Glomerular visceral epithelial cell (primary cell): ENCODE data around the gene CRYAB.
"Not testable (repeated sequence)": the region's sequence is repeated elsewhere in the genome, so short reads cannot be mapped to it uniquely, and the experiment has no call there.

ENCODE experiments used
- DNase-seq: peaks from one replicate; pipeline ENCODE4 v3.0.0-alpha.2; 2016; ENCODE audit errors: extremely low spot score

The CRYAB gene

GRCh38 chr11:111908639-111909305 lies 2.8 kb downstream of the CRYAB start:
- no peak for DNase-seq

- no peak for DNase-seq
Measured at GRCh38 chr11:111906680-111907079, 4.9 kb downstream of the CRYAB start.

GRCh38 chr11:111905411-111905810 lies 6.2 kb downstream of the CRYAB start:
- no peak for DNase-seq

- DNase-seq = no peak
Measured at GRCh38 chr11:111886844-111887243, 24.7 kb downstream of the CRYAB start.

DNA sequence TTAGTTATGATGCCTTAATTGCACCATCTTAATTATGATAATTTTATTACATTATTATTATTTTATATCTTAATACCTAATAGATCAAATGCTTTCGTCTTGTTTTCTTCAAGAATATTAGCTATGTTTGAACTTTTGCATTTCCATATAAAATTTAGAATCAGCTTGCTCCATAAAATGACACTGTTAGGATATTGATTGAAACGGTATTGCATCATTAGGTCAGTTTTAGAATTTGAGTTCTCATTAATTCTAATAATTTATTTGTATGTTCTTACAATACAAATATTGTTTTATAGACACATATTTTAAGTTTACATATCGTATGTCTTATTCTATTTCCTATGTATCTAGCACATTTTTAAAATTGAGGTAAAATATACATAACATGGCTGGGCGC lies 25.5 kb downstream of the CRYAB start:
- no peak for DNase-seq

DNA sequence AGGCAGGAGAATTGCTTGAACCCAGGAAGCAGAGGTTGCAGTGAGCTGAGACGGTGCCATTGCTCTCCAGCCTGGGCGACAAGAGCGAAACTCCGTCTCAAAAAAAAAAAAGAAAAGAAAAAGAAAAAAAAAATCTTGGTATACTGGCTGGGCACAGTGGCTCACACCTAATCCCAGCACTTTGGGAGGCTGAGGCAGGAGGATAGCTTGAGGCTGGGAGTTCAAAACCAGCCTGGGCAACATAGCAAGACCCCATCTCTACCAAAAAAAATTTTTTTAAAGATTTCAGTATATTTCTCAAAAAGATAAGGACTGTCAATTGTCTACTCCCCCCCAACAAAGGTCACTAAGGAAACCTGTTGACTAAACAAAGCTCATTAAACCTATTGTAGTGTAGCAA lies 26.5 kb downstream of the CRYAB start:
- DNase-seq = not testable (repeated sequence)

- no peak for DNase-seq
Measured at GRCh38 chr11:111882202-111882601, 29.4 kb downstream of the CRYAB start.

- DNase-seq = no peak
Measured at GRCh38 chr11:111879637-111879960, 32.0 kb downstream of the CRYAB start.

- peak; percentile 95 for DNase-seq
Measured at GRCh38 chr11:111878849-111879636, 32.5 kb downstream of the CRYAB start, which contains the start of the genes CFAP68 and FDXACB1. CFAP68 (plus strand) TSS chr11:111879541; CDS start chr11:111879561, 20 bp downstream. FDXACB1 (minus strand) TSS chr11:111879165; CDS start chr11:111879132, 33 bp downstream.

GRCh38 chr11:111878385-111878848 lies 33.2 kb downstream of the CRYAB start:
- peak; percentile 29 for DNase-seq

GRCh38 chr11:111871693-111872161 lies 39.8 kb downstream of the CRYAB start:
- DNase-seq = no peak

GRCh38 chr11:111870886-111871692 lies 40.5 kb downstream of the CRYAB start, which contains the start of gene ALG9:
ALG9 (minus strand) TSS chr11:111871581; CDS start chr11:111871482, 99 bp downstream.
- peak; percentile 75 for DNase-seq

DNA sequence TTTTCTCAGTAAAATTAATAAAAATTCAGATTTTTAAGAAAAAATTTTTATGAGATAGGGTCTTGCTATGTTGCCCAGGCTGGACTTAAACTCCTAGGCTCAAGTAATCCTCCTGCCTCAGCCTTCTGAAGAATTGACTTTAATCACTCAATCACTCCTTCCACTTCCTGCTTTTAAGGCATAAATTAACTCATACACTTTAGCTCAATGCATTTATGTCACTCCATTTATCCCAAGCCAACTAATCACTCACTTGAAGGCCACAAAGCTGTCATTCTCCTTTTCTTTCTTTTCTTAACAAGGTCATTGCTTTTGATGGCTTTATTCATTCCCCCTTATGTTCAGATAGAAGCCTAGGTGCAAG lies 41.1 kb downstream of the CRYAB start:
- DNase-seq = no peak

DNA sequence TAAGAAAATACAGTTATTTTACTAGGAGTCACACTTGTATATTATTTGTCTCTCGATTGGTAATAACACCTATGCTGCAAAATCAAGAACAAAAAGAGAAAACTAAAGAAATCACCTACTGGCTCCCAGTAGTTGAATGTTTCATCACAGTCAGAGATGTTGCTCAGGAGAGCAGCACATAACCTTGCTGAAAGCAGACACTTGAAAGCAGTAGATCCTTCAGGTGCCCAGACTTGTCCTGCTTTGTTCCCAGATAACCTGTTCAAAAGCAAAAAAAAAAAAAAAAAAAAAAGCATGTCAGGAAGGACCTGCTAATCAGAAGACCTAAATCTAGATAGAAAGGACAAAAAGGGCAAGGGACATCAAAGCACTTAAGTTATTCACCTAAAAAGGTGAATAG lies 41.5 kb downstream of the CRYAB start:
- DNase-seq = no peak

- DNase-seq = no peak
Measured at GRCh38 chr11:111860257-111860656, 51.3 kb downstream of the CRYAB start.
